Thoracic aorta (tissue), 2 donors: ENCODE measurements around the gene ZNF367. TPM values are rescaled to one million over a fixed set of nuclear protein-coding genes. Genes with fewer than 3 reads are reported as not detected.

ENCODE experiments used
- ATAC-seq: fragments of 150-250 bp; one replicate; pipeline ENCODE4 v1.8.0; 2017; ENCODE audit warnings: low read depth; ENCODE audit not compliant: insufficient number of reproducible peaks, low FRiP score
- DNase-seq: peaks from one replicate; pipeline ENCODE4 v3.0.0-alpha.2; 2020; ENCODE audit warnings: low spot score
- H3K27ac ChIP-seq, 2 donors: fragments of 200-600 bp; sonication (generic); 1 replicate in 1 of 2; 2 replicates in 1 of 2; pipeline ENCODE4 v1.5.1; 2016; ENCODE audit warnings: mild to moderate bottlenecking in 2 of 2, moderate library complexity in 2 of 2
- H3K27me3 ChIP-seq: fragments of 200-600 bp; sonication (generic); replicated peaks from 2 replicates; pipeline ENCODE4 v1.6.0; 2016; ENCODE audit warnings: mild to moderate bottlenecking; ENCODE audit not compliant: insufficient read depth
- H3K36me3 ChIP-seq: fragments of 200-600 bp; sonication (generic); one replicate; pipeline ENCODE4 v1.5.1; 2016
- H3K4me1 ChIP-seq, 2 donors: fragments of 200-600 bp; sonication (generic); 1 replicate in 1 of 2; 2 replicates in 1 of 2; pipeline versions ENCODE4 v1.5.1 to v1.6.0; 2016; ENCODE audit warnings: low read depth in 2 of 2, mild to moderate bottlenecking in 1 of 2; ENCODE audit not compliant: control insufficient read depth in 1 of 2
- H3K4me3 ChIP-seq: fragments of 200-600 bp; sonication (generic); 2 replicates; pipeline ENCODE4 v1.5.1; 2016; ENCODE audit warnings: mild to moderate bottlenecking
- H3K9me3 ChIP-seq: fragments of 200-600 bp; sonication (generic); 2 replicates; pipeline ENCODE4 v1.5.1; 2016
- total RNA-seq, 2 donors: library from RNA; depleted of rRNA; stranded (reverse); fragments of >200 nt; gene quantifications; one replicate each; pipeline versions ENCODE4 v1.1.0 to v1.2.3, GENCODE V29; 2016
- TF ChIP-seq, protein P1 (sequence below): fragments of 200-600 bp; sonication (generic); IDR thresholded peaks from one replicate; pipeline ENCODE4 v1.5.1; 2019; ENCODE audit warnings: antibody characterized with exemption

Gene ZNF367
- total RNA-seq, 2 donors from 2014 or later = 1.3 to 2.6 TPM

GRCh38 chr9:96453625-96454024 is 35.5 kb upstream of the ZNF367 start:
- DNase-seq (no peak), ATAC-seq (no peak)
- Histone ChIP-seq H3K4me3 (no peak overlapping the region), H3K27ac (no peak overlapping the region), H3K9me3 (no peaks in the 10 kb centered on the region), H3K36me3 (no peaks in the 10 kb centered on the region), H3K27me3 (no peaks in the 10 kb centered on the region), H3K4me1 (peaks cover 6 to 36% of the 10 kb centered on the region in 2 donors)
- TF ChIP-seq, protein P1, sequence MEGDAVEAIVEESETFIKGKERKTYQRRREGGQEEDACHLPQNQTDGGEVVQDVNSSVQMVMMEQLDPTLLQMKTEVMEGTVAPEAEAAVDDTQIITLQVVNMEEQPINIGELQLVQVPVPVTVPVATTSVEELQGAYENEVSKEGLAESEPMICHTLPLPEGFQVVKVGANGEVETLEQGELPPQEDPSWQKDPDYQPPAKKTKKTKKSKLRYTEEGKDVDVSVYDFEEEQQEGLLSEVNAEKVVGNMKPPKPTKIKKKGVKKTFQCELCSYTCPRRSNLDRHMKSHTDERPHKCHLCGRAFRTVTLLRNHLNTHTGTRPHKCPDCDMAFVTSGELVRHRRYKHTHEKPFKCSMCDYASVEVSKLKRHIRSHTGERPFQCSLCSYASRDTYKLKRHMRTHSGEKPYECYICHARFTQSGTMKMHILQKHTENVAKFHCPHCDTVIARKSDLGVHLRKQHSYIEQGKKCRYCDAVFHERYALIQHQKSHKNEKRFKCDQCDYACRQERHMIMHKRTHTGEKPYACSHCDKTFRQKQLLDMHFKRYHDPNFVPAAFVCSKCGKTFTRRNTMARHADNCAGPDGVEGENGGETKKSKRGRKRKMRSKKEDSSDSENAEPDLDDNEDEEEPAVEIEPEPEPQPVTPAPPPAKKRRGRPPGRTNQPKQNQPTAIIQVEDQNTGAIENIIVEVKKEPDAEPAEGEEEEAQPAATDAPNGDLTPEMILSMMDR = peak; percentile 73

DNA sequence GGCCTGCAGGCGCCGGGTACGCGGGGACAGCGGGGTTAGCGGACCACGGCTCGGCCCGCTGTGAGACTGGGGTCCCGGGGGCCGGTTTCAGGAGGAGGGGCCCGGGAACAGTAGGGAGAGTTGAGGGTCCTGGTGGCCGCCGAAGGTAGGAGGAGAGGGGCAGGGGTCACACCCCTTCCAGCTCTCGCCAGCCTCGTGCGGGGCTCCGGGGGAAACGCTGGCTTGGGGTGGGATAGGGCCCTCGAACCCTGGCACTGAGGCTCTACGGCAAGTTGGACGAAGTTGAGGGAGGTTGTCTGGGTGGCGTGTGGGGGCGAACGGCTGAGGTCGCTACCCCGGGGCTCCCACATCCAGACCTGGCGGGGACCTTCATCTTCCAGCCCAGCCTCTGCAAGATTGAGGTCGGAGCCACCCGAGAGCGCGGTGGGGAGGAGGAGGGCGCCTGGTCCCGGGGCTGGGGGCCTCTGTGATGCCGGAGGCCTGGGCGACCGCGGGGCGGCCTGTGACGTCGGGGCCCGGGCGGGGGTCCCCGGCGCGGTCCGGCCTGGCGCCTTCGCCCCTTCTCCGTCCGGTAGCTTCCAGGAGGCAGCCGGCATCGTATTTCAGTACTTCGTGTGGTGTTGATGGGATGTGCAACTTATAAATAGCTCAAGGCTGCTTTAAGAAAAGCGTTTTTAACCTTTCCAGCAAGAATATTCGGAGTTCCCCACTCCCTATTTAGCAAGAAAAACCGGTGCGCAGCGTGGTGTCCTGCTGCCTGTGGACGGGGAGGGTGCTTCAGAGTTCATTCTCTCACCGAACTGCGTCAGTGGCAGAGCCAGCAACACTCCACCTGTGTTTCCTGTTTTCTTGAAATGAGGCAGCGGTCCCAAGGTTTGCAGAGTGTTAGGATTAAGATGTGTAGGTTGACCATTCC is 32.7 kb upstream of the ZNF367 start:
- no peaks in the 10 kb centered on the region for H3K9me3 ChIP-seq
- H3K27ac ChIP-seq = peak overlapping the region; percentile 91 to 95
- DNase-seq (no peak), ATAC-seq (no peak)
- H3K4me1 ChIP-seq = peaks cover 8 to 37% of the 10 kb centered on the region in 2 donors
- TF ChIP-seq, protein P1 = no peak
- H3K4me3 ChIP-seq = peak overlapping the region; percentile 91
- no peaks in the 10 kb centered on the region for H3K27me3 ChIP-seq
- no peaks in the 10 kb centered on the region for H3K36me3 ChIP-seq

- Histone ChIP-seq H3K4me3 (peak within 1 kb of the TSS; percentile 91), H3K27me3 (no peaks in the 10 kb centered on the region), H3K36me3 (no peaks in the 10 kb centered on the region), H3K9me3 (no peaks in the 10 kb centered on the region), H3K4me1 (peaks cover 8 to 37% of the 10 kb centered on the region in 2 donors), H3K27ac (peak within 1 kb of the TSS; percentile 91 to 95)
- peak; percentile 95 for ATAC-seq
- TF ChIP-seq, protein P1 = no peak
- peak; percentile 83 for DNase-seq
Measured at GRCh38 chr9:96449845-96450612, 31.9 kb upstream of the ZNF367 start, which contains the start of gene HABP4. TSS of gene HABP4 (plus strand) at chr9:96450169. CDS start at chr9:96450280, 111 bp downstream.

DNA sequence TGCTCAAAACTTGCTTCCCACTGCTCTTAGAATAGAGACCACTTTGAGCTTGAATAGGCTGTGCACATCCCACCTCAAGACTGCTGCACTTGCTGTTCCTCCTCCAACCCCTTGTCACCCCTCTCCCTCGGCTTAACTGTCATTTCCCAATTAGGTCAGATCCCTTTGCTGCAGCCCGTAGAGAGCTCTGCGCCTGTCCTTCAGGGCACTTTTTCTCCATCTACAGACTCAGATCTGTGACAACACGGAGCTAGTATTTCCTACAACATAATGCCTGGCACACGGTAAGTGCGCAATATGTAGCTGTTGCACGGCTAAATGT is 31.3 kb upstream of the ZNF367 start:
- Histone ChIP-seq H3K27ac (peak overlapping the region; percentile 91 to 95), H3K36me3 (no peaks in the 10 kb centered on the region), H3K27me3 (no peaks in the 10 kb centered on the region), H3K4me1 (peaks cover 8 to 37% of the 10 kb centered on the region in 2 donors), H3K4me3 (peak overlapping the region; percentile 91), H3K9me3 (no peaks in the 10 kb centered on the region)
- TF ChIP-seq, protein P1 = no peak
- peak; percentile 31 for ATAC-seq
- no peak for DNase-seq
